ENCODE measurements around the gene EMX2.

EMX2 gene

GRCh38 chr10:117531371-117532002 lies 11.1 kb upstream of the EMX2 start:
- peaks cover 8% of the 10 kb centered on the region; the same call in 1 of the 2 replicates for H3K4me1 ChIP-seq
- no peak for TF ChIP-seq Cebpa-rat (IDR thresholded peaks at IDR 0.05)
- H4K20me1 ChIP-seq: peaks cover 59% of the 10 kb centered on the region
- H3K27ac ChIP-seq: no peak overlapping the region
- H3K36me3 ChIP-seq: no peaks in the 10 kb centered on the region
- H3K9me3 ChIP-seq: no peaks in the 10 kb centered on the region
- peaks cover 77% of the 10 kb centered on the region for H3K27me3 ChIP-seq
- H3K4me3 ChIP-seq: no peak overlapping the region
- no peak overlapping the region for H3K9ac ChIP-seq
- no peak overlapping the region for H3K4me2 ChIP-seq

GRCh38 chr10:117532003-117532385 lies 10.6 kb upstream of the EMX2 start:
- H4K20me1 ChIP-seq: peaks cover 64% of the 10 kb centered on the region
- H3K27me3 ChIP-seq: peaks cover 82% of the 10 kb centered on the region
- no peak overlapping the region for H3K4me2 ChIP-seq
- H3K9me3 ChIP-seq: no peaks in the 10 kb centered on the region
- H3K36me3 ChIP-seq: no peaks in the 10 kb centered on the region
- no peak overlapping the region for H3K9ac ChIP-seq
- peaks cover 8% of the 10 kb centered on the region; the same call in 1 of the 2 replicates for H3K4me1 ChIP-seq
- no peak overlapping the region for H3K4me3 ChIP-seq
- TF ChIP-seq Cebpa-rat (IDR thresholded peaks at IDR 0.05): no peak
- no peak overlapping the region for H3K27ac ChIP-seq

GRCh38 chr10:117532451-117533107 lies 10.0 kb upstream of the EMX2 start:
- H3K27ac ChIP-seq: no peak overlapping the region
- H3K27me3 ChIP-seq: peaks cover 87% of the 10 kb centered on the region
- H3K9me3 ChIP-seq: no peaks in the 10 kb centered on the region
- H3K4me2 ChIP-seq: no peak overlapping the region
- H3K36me3 ChIP-seq: no peaks in the 10 kb centered on the region
- no peak overlapping the region for H3K4me3 ChIP-seq
- peaks cover 69% of the 10 kb centered on the region for H4K20me1 ChIP-seq
- peaks cover 12% of the 10 kb centered on the region; the same call in 1 of the 2 replicates for H3K4me1 ChIP-seq
- TF ChIP-seq Cebpa-rat (IDR thresholded peaks at IDR 0.05): no peak
- no peak overlapping the region for H3K9ac ChIP-seq

GRCh38 chr10:117533507-117534281 lies 8.9 kb upstream of the EMX2 start:
- Histone ChIP-seq H3K27me3 (peaks cover 99% of the 10 kb centered on the region), H3K36me3 (no peaks in the 10 kb centered on the region), H3K9ac (no peak overlapping the region), H3K4me3 (no peak overlapping the region), H3K27ac (no peak overlapping the region), H3K4me2 (no peak overlapping the region), H3K4me1 (peaks cover 15% of the 10 kb centered on the region; the same call in 1 of the 2 replicates), H4K20me1 (peaks cover 81% of the 10 kb centered on the region), H3K9me3 (no peaks in the 10 kb centered on the region)
- no peak for TF ChIP-seq Cebpa-rat (IDR thresholded peaks at IDR 0.05)

GRCh38 chr10:117534321-117535297 lies 7.9 kb upstream of the EMX2 start:
- Histone ChIP-seq H3K4me2 (peak overlapping the region; percentile 34; the same call in 1 of the 2 replicates), H3K36me3 (no peaks in the 10 kb centered on the region), H3K4me1 (peaks cover 15% of the 10 kb centered on the region; the same call in 1 of the 2 replicates), H3K27me3 (peaks cover 99% of the 10 kb centered on the region), H3K9ac (no peak overlapping the region), H3K9me3 (no peaks in the 10 kb centered on the region), H3K4me3 (no peak overlapping the region), H4K20me1 (peaks cover 90% of the 10 kb centered on the region), H3K27ac (no peak overlapping the region)
- no peak for TF ChIP-seq Cebpa-rat (IDR thresholded peaks at IDR 0.05)

GRCh38 chr10:117535298-117536071 lies 7.1 kb upstream of the EMX2 start:
- Histone ChIP-seq H3K4me3 (no peak overlapping the region), H3K9ac (no peak overlapping the region), H4K20me1 (peaks cover 99% of the 10 kb centered on the region), H3K9me3 (no peaks in the 10 kb centered on the region), H3K27ac (no peak overlapping the region), H3K36me3 (no peaks in the 10 kb centered on the region), H3K27me3 (peaks cover 100% of the 10 kb centered on the region), H3K4me2 (peak overlapping the region; percentile 34; the same call in 1 of the 2 replicates), H3K4me1 (peaks cover 15% of the 10 kb centered on the region; the same call in 1 of the 2 replicates)
- TF ChIP-seq Cebpa-rat (IDR thresholded peaks at IDR 0.05): no peak

GRCh38 chr10:117536072-117536865 lies 6.3 kb upstream of the EMX2 start:
- Histone ChIP-seq H3K9me3 (no peaks in the 10 kb centered on the region; the same call in 1 of the 2 replicates), H3K4me3 (no peak overlapping the region), H3K27ac (no peak overlapping the region), H3K4me1 (peaks cover 15% of the 10 kb centered on the region; the same call in 1 of the 2 replicates), H3K36me3 (no peaks in the 10 kb centered on the region), H4K20me1 (peaks cover 100% of the 10 kb centered on the region), H3K4me2 (no peak overlapping the region; the same call in 1 of the 2 replicates), H3K27me3 (peaks cover 100% of the 10 kb centered on the region), H3K9ac (no peak overlapping the region)
- TF ChIP-seq Cebpa-rat (IDR thresholded peaks at IDR 0.05): no peak

Measured in BLaER1 (cell line).